Left lung (tissue), 10 donors: ENCODE data around the gene PTPRN2. TPM values are rescaled to one million over a fixed set of nuclear protein-coding genes. Genes with fewer than 3 reads are reported as not detected.

ENCODE experiments used
- ATAC-seq: fragments of 200-7000 bp; cut with Tn5 transposase; one replicate; pipeline ENCODE4 v1.9.1; 2020; ENCODE audit warnings: moderate library complexity
- DNase-seq, 4 donors: peaks; one replicate each; pipeline ENCODE4 v3.0.0-alpha.2; 2013 to 2020
- H3K27ac ChIP-seq, 2 donors: fragments of 200-600 bp; sonication (generic) in 1 of 2; one replicate each; pipeline versions ENCODE4 v1.5.0 to v1.8.0; 2020 to 2021
- H3K27me3 ChIP-seq, 2 donors: fragments of 200-600 bp; sonication (generic) in 1 of 2; one replicate each; pipeline versions ENCODE4 v1.5.0 to v1.8.0; 2020 to 2021
- H3K36me3 ChIP-seq, 2 donors: fragments of 200-600 bp; sonication (generic) in 1 of 2; one replicate each; pipeline versions ENCODE4 v1.5.0 to v1.8.0; 2020 to 2021
- H3K4me1 ChIP-seq, 2 donors: fragments of 200-600 bp; one replicate each; pipeline ENCODE4 v1.8.0; 2021
- H3K4me3 ChIP-seq, 2 donors: fragments of 200-600 bp; sonication (generic) in 1 of 2; one replicate each; pipeline versions ENCODE4 v1.5.0 to v1.8.0; 2020 to 2021; ENCODE audit warnings: mild to moderate bottlenecking in 1 of 2
- H3K9me3 ChIP-seq, 2 donors: fragments of 200-600 bp; sonication (generic) in 1 of 2; one replicate each; pipeline versions ENCODE4 v1.5.0 to v1.8.0; 2020 to 2021
- CTCF ChIP-seq, 2 donors: fragments of 200-600 bp; sonication (generic) in 1 of 2; IDR thresholded peaks; one replicate each; pipeline versions ENCODE4 v1.5.0 to v1.8.0; 2021; ENCODE audit warnings: antibody characterized with exemption in 2 of 2
- intact Hi-C, 2 donors: fragments of 100-400 bp; cut with DNase I; formaldehyde crosslinking; loops; one replicate each; pipeline versions ENCODE4 v1.11.2 to v1.14.2; 2022
- polyA plus RNA-seq, 6 donors: library from polyadenylated mRNA; unstranded; fragments of 120-200 nt; gene quantifications; one replicate each; pipeline ENCODE4 v1.2.1, GENCODE V29; 2013; ENCODE audit not compliant: insufficient read length in 6 of 6
- total RNA-seq, 2 donors: library from RNA; stranded (reverse); fragmentation: NEBNext Ultra II Directional; extraction: Animal tissue kit (Norgen Biotek cat#: 25700); gene quantifications; one replicate each; pipeline ENCODE4 v1.2.1, GENCODE V29; 2021
- donor health status: DM: no; HTN: yes; CAD: no.
- donor health status: DM: no; HTN: no; CAD: no.

The PTPRN2 gene
- total and polyA plus RNA-seq, 8 donors: 4.0 to 7.8 (median 6.8) TPM

DNA sequence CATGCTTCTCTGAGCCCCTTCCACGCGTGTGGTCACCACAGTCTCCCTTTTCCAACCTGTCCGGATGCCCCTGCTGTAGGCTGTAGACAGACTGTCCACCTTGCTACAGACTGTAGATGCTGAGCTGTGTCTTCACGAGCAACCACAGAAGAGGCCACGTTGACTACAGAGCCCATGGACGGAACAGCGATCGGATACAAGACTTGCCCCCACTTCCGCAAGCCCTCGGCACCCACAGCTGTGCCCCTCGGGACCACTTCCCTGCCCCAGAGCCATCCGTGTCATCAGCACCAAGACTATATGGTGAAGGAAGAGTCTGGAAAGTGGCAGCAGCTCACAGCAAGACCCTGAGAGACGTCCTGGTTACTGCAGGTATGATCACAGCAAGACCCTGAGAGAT, 759.4 kb downstream of the PTPRN2 start:
- Histone ChIP-seq H3K4me3 (no peak overlapping the region), H3K27me3 (peaks cover 0 to 16% of the 10 kb centered on the region in 2 donors), H3K27ac (no peak overlapping the region), H3K36me3 (no peaks in the 10 kb centered on the region), H3K4me1 (no peaks in the 10 kb centered on the region), H3K9me3 (no peaks in the 10 kb centered on the region)
- no peak for TF ChIP-seq CTCF (IDR thresholded peaks at IDR 0.05)
- intact Hi-C loops: no loop called here
- ATAC-seq (no peak), DNase-seq (peak in 1 of 4 donors; percentile 20)

DNA sequence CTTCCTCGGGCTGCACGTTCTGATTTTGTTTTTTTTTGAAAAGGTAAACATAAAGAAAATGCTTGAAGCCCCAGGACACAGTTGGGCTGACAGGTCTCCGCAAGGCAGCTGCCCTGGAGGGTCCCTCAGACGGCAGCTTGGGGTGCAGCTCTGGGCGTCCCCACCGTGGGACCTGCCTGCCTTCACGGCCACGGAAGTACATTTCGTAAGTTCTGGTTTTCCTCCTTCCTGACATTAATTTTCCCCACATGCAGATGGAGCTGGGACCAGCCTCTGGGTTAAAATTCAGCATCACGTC, 759.8 kb downstream of the PTPRN2 start:
- Histone ChIP-seq H3K27me3 (peaks cover 0 to 16% of the 10 kb centered on the region in 2 donors), H3K4me1 (no peaks in the 10 kb centered on the region), H3K9me3 (no peaks in the 10 kb centered on the region), H3K36me3 (no peaks in the 10 kb centered on the region), H3K4me3 (no peak overlapping the region), H3K27ac (no peak overlapping the region)
- intact Hi-C loops: no loop called here
- TF ChIP-seq CTCF (IDR thresholded peaks at IDR 0.05): no peak
- no peak for DNase-seq
- no peak for ATAC-seq

DNA sequence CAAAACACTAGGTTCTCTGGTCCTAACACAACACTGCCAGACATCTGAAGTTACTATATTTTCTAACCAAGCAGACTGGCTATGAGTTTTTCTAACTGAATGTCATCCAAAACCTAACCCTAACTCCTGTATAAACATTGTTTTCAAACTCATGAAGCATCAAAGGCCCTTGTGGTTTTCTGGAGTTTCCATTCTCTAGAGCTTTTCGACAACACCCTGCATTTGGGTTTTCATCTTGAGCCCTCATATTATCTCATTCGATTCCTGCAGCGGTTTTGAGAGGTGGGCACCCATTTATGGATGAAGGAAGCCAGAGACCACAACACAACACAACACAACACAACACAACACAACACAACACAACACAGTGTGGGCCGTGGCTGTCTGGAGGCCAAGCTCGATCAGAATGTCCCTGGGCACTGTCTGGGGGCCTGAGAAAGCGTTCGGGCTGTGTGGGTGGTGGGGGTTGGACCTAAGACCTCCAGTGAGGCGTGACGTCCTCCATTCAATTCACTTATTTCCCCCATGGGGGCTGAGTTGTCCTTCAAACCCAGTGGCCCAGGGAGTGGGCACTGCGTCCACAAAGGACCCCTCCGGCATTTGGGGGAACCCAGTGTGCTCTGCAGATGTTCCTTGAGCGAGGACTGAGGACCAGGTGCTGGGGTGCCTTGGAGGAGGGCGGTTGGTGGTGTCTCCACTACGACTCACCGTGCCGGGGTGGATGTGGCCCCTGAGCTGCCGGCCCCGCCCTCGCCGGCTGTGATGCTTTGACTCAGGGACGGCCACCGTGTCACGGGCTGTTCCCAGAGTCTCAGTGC, 760.4 kb downstream of the PTPRN2 start:
- intact Hi-C loops: no loop called here
- DNase-seq: peak in 1 of 4 donors; percentile 54
- Histone ChIP-seq H3K27ac (no peak overlapping the region), H3K9me3 (no peaks in the 10 kb centered on the region), H3K4me1 (no peaks in the 10 kb centered on the region), H3K4me3 (no peak overlapping the region), H3K36me3 (no peaks in the 10 kb centered on the region), H3K27me3 (peaks cover 0 to 16% of the 10 kb centered on the region in 2 donors)
- TF ChIP-seq CTCF (IDR thresholded peaks at IDR 0.05): no peak
- no peak for ATAC-seq

GRCh38 chr7:157826566-157826965, 761.1 kb downstream of the PTPRN2 start:
- H3K27me3 ChIP-seq: peaks cover 0 to 16% of the 10 kb centered on the region in 2 donors
- no peaks in the 10 kb centered on the region for H3K9me3 ChIP-seq
- intact Hi-C loops: no loop called here
- no peak for TF ChIP-seq CTCF (IDR thresholded peaks at IDR 0.05)
- ATAC-seq (no peak), DNase-seq (peak in 1 of 4 donors; percentile 43)
- H3K4me3 ChIP-seq: no peak overlapping the region
- H3K36me3 ChIP-seq: no peaks in the 10 kb centered on the region
- no peak overlapping the region for H3K27ac ChIP-seq
- H3K4me1 ChIP-seq: no peaks in the 10 kb centered on the region

DNA sequence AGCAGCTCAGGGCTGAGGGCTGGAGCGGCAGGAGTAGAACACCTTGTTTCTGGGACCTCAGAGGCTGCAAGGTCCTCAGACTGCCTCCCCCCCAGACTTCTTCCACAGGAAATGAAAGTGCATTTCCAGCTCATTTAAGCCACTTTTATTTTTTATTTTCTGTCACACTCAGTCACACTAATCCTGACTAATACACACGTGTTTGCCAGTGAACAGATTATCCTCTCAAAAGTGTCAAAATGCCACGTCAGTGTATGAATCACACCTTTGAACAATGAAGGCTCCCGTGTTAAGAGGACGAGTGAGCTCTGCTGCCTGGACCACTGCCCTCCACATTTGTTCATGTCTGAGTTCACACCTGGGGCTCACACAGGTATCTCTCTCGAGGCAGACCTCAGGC, 762.3 kb downstream of the PTPRN2 start:
- Histone ChIP-seq H3K27me3 (peaks cover 0 to 16% of the 10 kb centered on the region in 2 donors), H3K36me3 (no peaks in the 10 kb centered on the region), H3K4me3 (no peak overlapping the region), H3K4me1 (no peaks in the 10 kb centered on the region), H3K9me3 (no peaks in the 10 kb centered on the region), H3K27ac (no peak overlapping the region)
- DNase-seq: no peak
- no peak for ATAC-seq
- intact Hi-C loops: no loop called here
- TF ChIP-seq CTCF (IDR thresholded peaks at IDR 0.05): no peak
